PC-3 (cell line): ENCODE measurements around the gene EXOC4.

Experiments used
- CTCF ChIP-seq: fragments of 300-600 bp; sonication (generic); conservative IDR thresholded peaks from 2 replicates; pipeline ENCODE4 v1.5.1; 2017; ENCODE audit warnings: antibody characterized with exemption, low read depth, mild to moderate bottlenecking, low read length
- EZH2 ChIP-seq: fragments of 300-600 bp; sonication (generic); IDR thresholded peaks from one replicate; pipeline ENCODE4 v1.6.1; 2017; ENCODE audit warnings: antibody characterized with exemption, mild to moderate bottlenecking, low read length; ENCODE audit not compliant: unreplicated experiment

DNA sequence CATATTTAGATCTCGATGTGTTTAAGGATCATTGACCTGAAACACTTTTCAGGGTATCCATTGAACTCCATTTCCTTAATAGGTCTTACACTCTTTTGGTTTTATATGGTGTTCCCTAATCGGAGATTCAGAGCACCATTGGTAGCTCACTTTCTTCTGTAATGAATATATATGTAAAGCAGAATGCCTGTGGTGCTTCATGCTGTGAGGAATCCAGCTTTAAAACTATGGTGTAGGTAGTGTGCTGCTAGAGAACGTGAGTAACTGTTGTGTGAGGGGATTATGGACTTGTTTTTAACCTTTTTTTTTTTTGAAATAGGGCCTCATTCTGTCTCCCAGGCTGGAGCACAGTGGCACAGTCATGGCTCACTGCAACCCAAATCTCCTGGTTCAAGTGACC is 497.4 kb downstream of the EXOC4 start:
- no peak for TF ChIP-seq CTCF
- no peak for TF ChIP-seq EZH2
